Prostate gland (tissue), 2 donors: ENCODE data around the gene DNAJC2. TPM values are rescaled to one million over a fixed set of nuclear protein-coding genes. Genes with fewer than 3 reads are reported as not detected.

Experiments
- DNase-seq: peaks from one replicate; pipeline ENCODE4 v3.0.0-alpha.2; 2019; ENCODE audit warnings: low spot score
- H3K27ac ChIP-seq, 2 donors: fragments of 200-600 bp; sonication (generic); 2 replicates each; pipeline ENCODE4 v1.5.1; 2017 to 2019
- H3K27me3 ChIP-seq: fragments of 200-600 bp; sonication (generic); replicated peaks from 2 replicates; pipeline ENCODE4 v1.5.1; 2019; ENCODE audit not compliant: insufficient read depth
- H3K36me3 ChIP-seq, 2 donors: fragments of 200-600 bp; sonication (generic); 1 replicate in 1 of 2; 2 replicates in 1 of 2; pipeline versions ENCODE4 v1.5.1 to v1.8.1; 2017 to 2019
- H3K4me1 ChIP-seq: fragments of 200-600 bp; sonication (generic); replicated peaks from 2 replicates; pipeline ENCODE4 v1.5.1; 2019
- H3K4me3 ChIP-seq, 2 donors: fragments of 200-600 bp; sonication (generic); 2 replicates each; pipeline ENCODE4 v1.5.1; 2017 to 2019
- H3K9me3 ChIP-seq: fragments of 200-600 bp; sonication (generic); 2 replicates; pipeline ENCODE4 v1.5.1; 2017
- POLR2A ChIP-seq: fragments of 450-650 bp; IDR thresholded peaks from one replicate; pipeline ENCODE4 v1.6.1; 2016; ENCODE audit warnings: antibody characterized with exemption, mild to moderate bottlenecking
- POLR2AphosphoS5 ChIP-seq: sonication (generic); formaldehyde crosslinking; IDR thresholded peaks from one replicate; pipeline ENCODE4 v1.6.1; 2017; ENCODE audit warnings: antibody characterized with exemption
- WGBS: methylation state at CpG from one replicate; pipeline ENCODE4 v1.1.5; 2018; 5-methylcytosine and 5-hydroxymethylcytosine counted together
- intact Hi-C: fragments of 100-400 bp; cut with DNase I; formaldehyde crosslinking; loops from one replicate; pipeline ENCODE4 v1.14.2; 2022
- total RNA-seq, 2 donors: library from RNA; depleted of rRNA; stranded (reverse); fragments of >200 nt; gene quantifications; one replicate each; pipeline ENCODE4 v1.1.0, GENCODE V29; 2016
- TF ChIP-seq, protein P1 (sequence below), 4 experiments: fragments of 200-600 bp in 2 of 4; fragments of 450-650 bp in 2 of 4; sonication (generic) in 2 of 4; IDR thresholded peaks; 1 replicate in 3 of 4; 2 replicates in 1 of 4; pipeline ENCODE4 v1.5.1; 2016 to 2019; ENCODE audit warnings: antibody characterized with exemption in 4 of 4, mild to moderate bottlenecking in 2 of 4, moderate library complexity in 2 of 4

DNAJC2 gene, protein sequence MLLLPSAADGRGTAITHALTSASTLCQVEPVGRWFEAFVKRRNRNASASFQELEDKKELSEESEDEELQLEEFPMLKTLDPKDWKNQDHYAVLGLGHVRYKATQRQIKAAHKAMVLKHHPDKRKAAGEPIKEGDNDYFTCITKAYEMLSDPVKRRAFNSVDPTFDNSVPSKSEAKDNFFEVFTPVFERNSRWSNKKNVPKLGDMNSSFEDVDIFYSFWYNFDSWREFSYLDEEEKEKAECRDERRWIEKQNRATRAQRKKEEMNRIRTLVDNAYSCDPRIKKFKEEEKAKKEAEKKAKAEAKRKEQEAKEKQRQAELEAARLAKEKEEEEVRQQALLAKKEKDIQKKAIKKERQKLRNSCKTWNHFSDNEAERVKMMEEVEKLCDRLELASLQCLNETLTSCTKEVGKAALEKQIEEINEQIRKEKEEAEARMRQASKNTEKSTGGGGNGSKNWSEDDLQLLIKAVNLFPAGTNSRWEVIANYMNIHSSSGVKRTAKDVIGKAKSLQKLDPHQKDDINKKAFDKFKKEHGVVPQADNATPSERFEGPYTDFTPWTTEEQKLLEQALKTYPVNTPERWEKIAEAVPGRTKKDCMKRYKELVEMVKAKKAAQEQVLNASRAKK
- 10 to 100 TPM; 12.3 to 17.5 TPM for total RNA-seq

- intact Hi-C loops = no loop called here
- Histone ChIP-seq H3K27me3 (no peaks in the 10 kb centered on the region), H3K4me3 (peak within 1 kb of the TSS; percentile 64 to 88), H3K36me3 (peaks cover 0 to 7% of the 10 kb centered on the region in 2 donors), H3K9me3 (no peaks in the 10 kb centered on the region), H3K4me1 (peaks cover 4% of the 10 kb centered on the region), H3K27ac (peak within 1 kb of the TSS; percentile 63 to 73)
- peak; percentile 82 for DNase-seq
- TF ChIP-seq, protein P1, sequence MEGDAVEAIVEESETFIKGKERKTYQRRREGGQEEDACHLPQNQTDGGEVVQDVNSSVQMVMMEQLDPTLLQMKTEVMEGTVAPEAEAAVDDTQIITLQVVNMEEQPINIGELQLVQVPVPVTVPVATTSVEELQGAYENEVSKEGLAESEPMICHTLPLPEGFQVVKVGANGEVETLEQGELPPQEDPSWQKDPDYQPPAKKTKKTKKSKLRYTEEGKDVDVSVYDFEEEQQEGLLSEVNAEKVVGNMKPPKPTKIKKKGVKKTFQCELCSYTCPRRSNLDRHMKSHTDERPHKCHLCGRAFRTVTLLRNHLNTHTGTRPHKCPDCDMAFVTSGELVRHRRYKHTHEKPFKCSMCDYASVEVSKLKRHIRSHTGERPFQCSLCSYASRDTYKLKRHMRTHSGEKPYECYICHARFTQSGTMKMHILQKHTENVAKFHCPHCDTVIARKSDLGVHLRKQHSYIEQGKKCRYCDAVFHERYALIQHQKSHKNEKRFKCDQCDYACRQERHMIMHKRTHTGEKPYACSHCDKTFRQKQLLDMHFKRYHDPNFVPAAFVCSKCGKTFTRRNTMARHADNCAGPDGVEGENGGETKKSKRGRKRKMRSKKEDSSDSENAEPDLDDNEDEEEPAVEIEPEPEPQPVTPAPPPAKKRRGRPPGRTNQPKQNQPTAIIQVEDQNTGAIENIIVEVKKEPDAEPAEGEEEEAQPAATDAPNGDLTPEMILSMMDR (IDR thresholded peaks at IDR 0.05) = peak in 1 of 4 experiments; percentile 7
- TF ChIP-seq POLR2A (peak; percentile 35), POLR2AphosphoS5 (peak; percentile 91)
- WGBS = 9% methylated on average over 36 of the region's 43 CpGs
These were observed at the start of gene DNAJC2 for GRCh38 chr7:103344453-103345149. DNAJC2 (minus strand) TSS chr7:103344767; CDS start chr7:103344622, 145 bp downstream.

DNA sequence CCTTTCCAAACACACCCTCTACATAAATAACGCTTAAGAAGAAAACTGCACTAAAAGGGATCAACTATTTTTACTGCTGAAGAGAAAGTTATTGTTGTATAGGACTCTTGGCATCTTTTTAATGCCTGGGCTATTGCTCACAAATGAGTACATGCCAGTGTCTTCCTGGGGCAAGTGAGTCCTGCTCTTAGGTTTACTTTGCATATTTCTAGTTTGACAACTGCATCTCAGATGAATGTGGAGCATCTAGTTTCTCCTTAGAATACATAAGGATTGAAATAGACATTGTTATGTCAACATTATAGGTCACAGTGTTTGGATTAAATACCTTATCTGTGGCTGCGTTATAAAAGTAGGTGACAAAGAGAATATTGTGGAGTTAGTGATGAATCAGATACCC is 47.4 kb upstream of the DNAJC2 start:
- 47% methylated on average over 2 of the region's 2 CpGs for WGBS
- no peaks in the 10 kb centered on the region for H3K27me3 ChIP-seq
- H3K4me3 ChIP-seq = no peak overlapping the region
- no peaks in the 10 kb centered on the region for H3K36me3 ChIP-seq
- H3K4me1 ChIP-seq = no peaks in the 10 kb centered on the region
- DNase-seq = no peak
- H3K27ac ChIP-seq = no peak overlapping the region
- TF ChIP-seq POLR2AphosphoS5 (no peak), POLR2A (no peak)
- TF ChIP-seq, protein P1 (IDR thresholded peaks at IDR 0.05) = no peak
- intact Hi-C loops = no loop called here
- no peaks in the 10 kb centered on the region for H3K9me3 ChIP-seq

- H3K27ac ChIP-seq = no peak overlapping the region
- WGBS = 95% methylated on average over 5 of the region's 5 CpGs
- intact Hi-C loops = no loop called here
- no peak for TF ChIP-seq POLR2A
- no peak for TF ChIP-seq POLR2AphosphoS5
- TF ChIP-seq, protein P1 (IDR thresholded peaks at IDR 0.05) = no peak
- no peaks in the 10 kb centered on the region for H3K36me3 ChIP-seq
- H3K4me1 ChIP-seq = no peaks in the 10 kb centered on the region
- DNase-seq = no peak
- no peak overlapping the region for H3K4me3 ChIP-seq
- no peaks in the 10 kb centered on the region for H3K9me3 ChIP-seq
- H3K27me3 ChIP-seq = no peaks in the 10 kb centered on the region
These were observed 46.6 kb upstream of the DNAJC2 start for GRCh38 chr7:103391150-103391549.

DNA sequence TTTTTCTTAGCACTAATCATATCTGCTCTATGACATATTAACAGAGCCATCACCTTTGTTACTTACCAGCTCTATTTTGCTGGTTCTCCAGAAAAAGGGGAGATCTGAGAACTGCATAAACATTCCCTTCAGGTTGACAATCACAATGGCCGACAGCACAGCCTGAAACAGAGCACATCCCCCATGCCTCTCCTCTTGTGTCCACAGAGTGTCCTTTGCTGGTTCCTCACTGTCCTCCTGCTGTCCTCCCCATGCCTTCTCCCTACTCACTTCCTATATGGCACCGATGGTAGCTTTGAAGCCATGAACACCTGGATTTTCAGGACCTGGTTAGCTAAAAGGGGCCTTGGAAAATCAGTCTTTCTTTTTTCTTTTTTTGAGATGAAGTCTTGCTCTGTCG is 44.7 kb upstream of the DNAJC2 start:
- H3K27me3 ChIP-seq = no peaks in the 10 kb centered on the region
- H3K36me3 ChIP-seq = no peaks in the 10 kb centered on the region
- no peak overlapping the region for H3K4me3 ChIP-seq
- H3K4me1 ChIP-seq = no peaks in the 10 kb centered on the region
- TF ChIP-seq POLR2AphosphoS5 = no peak
- TF ChIP-seq, protein P1 (IDR thresholded peaks at IDR 0.05) = no peak
- TF ChIP-seq POLR2A = no peak
- H3K27ac ChIP-seq = no peak overlapping the region
- H3K9me3 ChIP-seq = no peaks in the 10 kb centered on the region
- intact Hi-C loops = no loop called here
- DNase-seq = no peak
- 82% methylated on average over 3 of the region's 3 CpGs for WGBS
